HepG2 (cell line): Measurements from ENCODE around the gene STRN3. TPM values are rescaled to one million over a fixed set of nuclear protein-coding genes. Genes with fewer than 3 reads are reported as not detected.

Experiments
- CEBPG ChIP-seq: IDR thresholded peaks from 2 replicates; pipeline ENCODE4 v1.6.1; 2016
- CREM ChIP-seq, 2 experiments: sonication (generic) in 1 of 2; formaldehyde crosslinking in 1 of 2; IDR thresholded peaks; 2 replicates each; pipeline versions ENCODE4 v1.4.0 to v1.6.1; 2016 to 2020; ENCODE audit warnings: antibody characterized with exemption in 1 of 2, mild to moderate bottlenecking in 1 of 2, missing genetic modification reagents in 1 of 2
- FOSL1 ChIP-seq: sonication (generic); formaldehyde crosslinking; IDR thresholded peaks from 2 replicates; pipeline ENCODE4 v1.9.0; 2021; ENCODE audit warnings: missing genetic modification reagents, borderline replicate concordance
- FOXK2 ChIP-seq: fragments of 450-650 bp; IDR thresholded peaks from 2 replicates; pipeline ENCODE4 v1.6.1; 2016
- KDM6A ChIP-seq: IDR thresholded peaks from 2 replicates; pipeline ENCODE4 v1.6.1; 2016; ENCODE audit warnings: low read depth
- RFXAP ChIP-seq: sonication (generic); formaldehyde crosslinking; IDR thresholded peaks from 2 replicates; pipeline ENCODE4 v1.4.0; 2020; ENCODE audit warnings: missing genetic modification reagents, borderline replicate concordance
- SMAD1 ChIP-seq: sonication (generic); formaldehyde crosslinking; IDR thresholded peaks from 2 replicates; pipeline ENCODE4 v1.4.0; 2020; ENCODE audit warnings: missing genetic modification reagents, low read depth, mild to moderate bottlenecking, borderline replicate concordance
- ZNF143 ChIP-seq: sonication (generic); formaldehyde crosslinking; IDR thresholded peaks from 2 replicates; pipeline ENCODE4 v1.4.0; 2020; ENCODE audit warnings: missing genetic modification reagents
- ZNF230 ChIP-seq: sonication (generic); formaldehyde crosslinking; IDR thresholded peaks from 2 replicates; pipeline ENCODE4 v1.4.0; 2020; ENCODE audit warnings: mild to moderate bottlenecking, missing genetic modification reagents
- ZNF430 ChIP-seq: sonication (generic); formaldehyde crosslinking; IDR thresholded peaks from 2 replicates; pipeline ENCODE4 v1.9.0; 2021; ENCODE audit warnings: mild to moderate bottlenecking, missing genetic modification reagents
- ZNF432 ChIP-seq: sonication (generic); formaldehyde crosslinking; IDR thresholded peaks from 2 replicates; pipeline ENCODE4 v1.5.0; 2020; ENCODE audit warnings: missing genetic modification reagents, mild to moderate bottlenecking, borderline replicate concordance
- ZNF790 ChIP-seq: sonication (generic); formaldehyde crosslinking; IDR thresholded peaks from 2 replicates; pipeline ENCODE4 v1.8.0; 2022; ENCODE audit warnings: missing genetic modification reagents, mild to moderate bottlenecking, borderline replicate concordance
- ZSCAN12 ChIP-seq: sonication (generic); formaldehyde crosslinking; IDR thresholded peaks from 2 replicates; pipeline ENCODE4 v1.9.0; 2021; ENCODE audit warnings: mild to moderate bottlenecking, missing genetic modification reagents
- polyA plus RNA-seq, 8 experiments: library from polyadenylated mRNA; depleted of rRNA in 3 of 8; stranded (reverse) in 7 of 8; unstranded in 1 of 8; fragments of >200 nt; fragmentation: Illumina TruSeq in 4 of 8; extraction: Trizol in 4 of 8; gene quantifications; 2 replicates each; pipeline versions ENCODE4 v1.2.1 to v1.2.3, GENCODE V29; 2011 to 2016; ENCODE audit warnings: low read depth in 4 of 8, missing spikeins in 1 of 8, mixed read lengths in 1 of 8; ENCODE audit not compliant: insufficient read depth in 1 of 8
- total RNA-seq, 5 experiments: library from RNA; depleted of rRNA; stranded (reverse); fragments of >200 nt; fragmentation: Illumina TruSeq; extraction: Trizol; gene quantifications; 2 replicates each; pipeline ENCODE4 v1.2.3, GENCODE V29; 2016; ENCODE audit warnings: low read depth in 1 of 5
- TF ChIP-seq, protein P1 (sequence below): sonication (generic); formaldehyde crosslinking; IDR thresholded peaks from 2 replicates; pipeline ENCODE4 v1.5.0; 2020; ENCODE audit warnings: missing genetic modification reagents
- TF ChIP-seq, protein P2 (sequence below): sonication (generic); formaldehyde crosslinking; IDR thresholded peaks from 2 replicates; pipeline ENCODE4 v1.8.0; 2022; ENCODE audit warnings: mild to moderate bottlenecking, missing genetic modification reagents, borderline replicate concordance
- TF ChIP-seq, protein P3 (sequence below): sonication (generic); formaldehyde crosslinking; IDR thresholded peaks from 2 replicates; pipeline ENCODE4 v1.8.1; 2022; ENCODE audit warnings: mild to moderate bottlenecking, missing genetic modification reagents
- TF ChIP-seq, protein P4 (sequence below): sonication (generic); formaldehyde crosslinking; IDR thresholded peaks from 2 replicates; pipeline ENCODE4 v1.9.0; 2021; ENCODE audit warnings: missing genetic modification reagents, borderline replicate concordance
- TF ChIP-seq, protein P5 (sequence below): sonication (generic); formaldehyde crosslinking; IDR thresholded peaks from 2 replicates; pipeline ENCODE4 v1.5.1; 2020; ENCODE audit warnings: missing genetic modification reagents, mild to moderate bottlenecking, borderline replicate concordance
- TF ChIP-seq, protein P6 (sequence below): IDR thresholded peaks from 2 replicates; pipeline ENCODE4 v1.6.1; 2016; ENCODE audit warnings: missing genetic modification reagents, missing compliant biosample characterization

STRN3 gene
- total and polyA plus RNA-seq, 2 of the 13 experiments (the other 11 are each of a cell fraction or from before 2014, with no cell fraction given) = 49.4 to 123 TPM

DNA sequence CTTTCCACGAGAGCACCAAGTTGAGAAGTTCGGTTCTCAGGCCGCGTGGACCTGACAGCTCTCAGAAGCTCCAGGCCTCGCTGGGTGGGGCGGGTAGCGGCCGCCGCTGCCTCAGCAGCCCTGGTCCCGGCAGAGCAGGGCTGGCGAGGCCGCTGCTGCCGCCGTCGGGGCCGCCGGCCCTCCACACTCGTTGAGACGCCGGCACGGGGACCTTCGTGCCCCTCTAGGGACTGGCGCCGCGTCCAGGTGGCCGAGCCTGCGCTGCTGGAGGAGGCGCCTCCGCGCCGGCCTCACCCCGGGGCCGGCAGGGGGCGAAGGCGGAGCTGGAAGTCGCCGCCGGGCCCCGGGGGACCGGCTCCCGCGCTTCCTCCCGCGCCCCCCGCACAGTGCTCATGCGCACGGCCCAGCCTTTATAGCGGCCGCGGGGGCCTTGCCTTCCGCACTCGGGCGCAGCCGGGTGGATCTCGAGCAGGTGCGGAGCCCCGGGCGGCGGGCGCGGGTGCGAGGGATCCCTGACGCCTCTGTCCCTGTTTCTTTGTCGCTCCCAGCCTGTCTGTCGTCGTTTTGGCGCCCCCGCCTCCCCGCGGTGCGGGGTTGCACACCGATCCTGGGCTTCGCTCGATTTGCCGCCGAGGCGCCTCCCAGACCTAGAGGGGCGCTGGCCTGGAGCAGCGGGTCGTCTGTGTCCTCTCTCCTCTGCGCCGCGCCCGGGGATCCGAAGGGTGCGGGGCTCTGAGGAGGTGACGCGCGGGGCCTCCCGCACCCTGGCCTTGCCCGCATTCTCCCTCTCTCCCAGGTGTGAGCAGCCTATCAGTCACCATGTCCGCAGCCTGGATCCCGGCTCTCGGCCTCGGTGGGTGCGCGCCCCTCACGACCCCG is 151.8 kb downstream of the STRN3 start, which contains the start of gene COCH (continued):
- TF ChIP-seq, protein P1, sequence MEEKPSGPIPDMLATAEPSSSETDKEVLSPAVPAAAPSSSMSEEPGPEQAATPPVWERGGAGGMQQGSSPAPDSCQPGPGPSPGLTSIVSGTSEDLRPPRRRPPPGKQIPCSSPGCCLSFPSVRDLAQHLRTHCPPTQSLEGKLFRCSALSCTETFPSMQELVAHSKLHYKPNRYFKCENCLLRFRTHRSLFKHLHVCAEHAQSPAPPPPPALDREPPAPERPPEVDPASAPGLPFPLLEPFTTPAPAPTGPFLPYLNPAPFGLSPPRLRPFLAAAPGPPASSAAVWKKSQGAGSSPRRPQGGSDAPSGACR (CRISPR knock-in tag) = peak; percentile 54; the same call in 1 of the 2 replicates
- TF ChIP-seq FOXK2 (no peak), ZNF430 (peak; percentile 93), FOSL1 (CRISPR knock-in tag) (peak; percentile 62; the same call in 1 of the 2 replicates), CREM (IDR thresholded peaks at IDR 0.05) (no peak), CREM (CRISPR knock-in tag; IDR thresholded peaks at IDR 0.05) (no peak), KDM6A (CRISPR knock-in tag) (no peak), CEBPG (no peak), ZNF790 (CRISPR knock-in tag) (peak; percentile 97), SMAD1 (CRISPR knock-in tag) (peak; percentile 93), ZNF432 (CRISPR knock-in tag) (peak; percentile 85; the same call in 1 of the 2 replicates), RFXAP (peak; percentile 77), ZNF143 (0 out of 2 replicates have a peak, but pooled peaks have one; percentile 43), ZNF230 (CRISPR knock-in tag) (no peak), ZSCAN12 (peak; percentile 90; the same call in 1 of the 2 replicates)
- TF ChIP-seq, protein P2, sequence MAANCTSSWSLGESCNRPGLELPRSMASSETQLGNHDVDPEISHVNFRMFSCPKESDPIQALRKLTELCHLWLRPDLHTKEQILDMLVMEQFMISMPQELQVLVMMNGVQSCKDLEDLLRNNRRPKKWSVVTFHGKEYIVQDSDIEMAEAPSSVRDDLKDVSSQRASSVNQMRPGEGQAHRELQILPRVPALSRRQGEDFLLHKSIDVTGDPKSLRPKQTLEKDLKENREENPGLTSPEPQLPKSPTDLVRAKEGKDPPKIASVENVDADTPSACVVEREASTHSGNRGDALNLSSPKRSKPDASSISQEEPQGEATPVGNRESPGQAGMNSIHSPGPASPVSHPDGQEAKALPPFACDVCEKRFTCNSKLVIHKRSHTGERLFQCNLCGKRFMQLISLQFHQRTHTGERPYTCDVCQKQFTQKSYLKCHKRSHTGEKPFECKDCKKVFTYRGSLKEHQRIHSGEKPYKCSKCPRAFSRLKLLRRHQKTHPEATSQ = peak; percentile 91
- TF ChIP-seq, protein P3, sequence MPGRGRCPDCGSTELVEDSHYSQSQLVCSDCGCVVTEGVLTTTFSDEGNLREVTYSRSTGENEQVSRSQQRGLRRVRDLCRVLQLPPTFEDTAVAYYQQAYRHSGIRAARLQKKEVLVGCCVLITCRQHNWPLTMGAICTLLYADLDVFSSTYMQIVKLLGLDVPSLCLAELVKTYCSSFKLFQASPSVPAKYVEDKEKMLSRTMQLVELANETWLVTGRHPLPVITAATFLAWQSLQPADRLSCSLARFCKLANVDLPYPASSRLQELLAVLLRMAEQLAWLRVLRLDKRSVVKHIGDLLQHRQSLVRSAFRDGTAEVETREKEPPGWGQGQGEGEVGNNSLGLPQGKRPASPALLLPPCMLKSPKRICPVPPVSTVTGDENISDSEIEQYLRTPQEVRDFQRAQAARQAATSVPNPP (CRISPR knock-in tag) = peak; percentile 99
- TF ChIP-seq, protein P4, sequence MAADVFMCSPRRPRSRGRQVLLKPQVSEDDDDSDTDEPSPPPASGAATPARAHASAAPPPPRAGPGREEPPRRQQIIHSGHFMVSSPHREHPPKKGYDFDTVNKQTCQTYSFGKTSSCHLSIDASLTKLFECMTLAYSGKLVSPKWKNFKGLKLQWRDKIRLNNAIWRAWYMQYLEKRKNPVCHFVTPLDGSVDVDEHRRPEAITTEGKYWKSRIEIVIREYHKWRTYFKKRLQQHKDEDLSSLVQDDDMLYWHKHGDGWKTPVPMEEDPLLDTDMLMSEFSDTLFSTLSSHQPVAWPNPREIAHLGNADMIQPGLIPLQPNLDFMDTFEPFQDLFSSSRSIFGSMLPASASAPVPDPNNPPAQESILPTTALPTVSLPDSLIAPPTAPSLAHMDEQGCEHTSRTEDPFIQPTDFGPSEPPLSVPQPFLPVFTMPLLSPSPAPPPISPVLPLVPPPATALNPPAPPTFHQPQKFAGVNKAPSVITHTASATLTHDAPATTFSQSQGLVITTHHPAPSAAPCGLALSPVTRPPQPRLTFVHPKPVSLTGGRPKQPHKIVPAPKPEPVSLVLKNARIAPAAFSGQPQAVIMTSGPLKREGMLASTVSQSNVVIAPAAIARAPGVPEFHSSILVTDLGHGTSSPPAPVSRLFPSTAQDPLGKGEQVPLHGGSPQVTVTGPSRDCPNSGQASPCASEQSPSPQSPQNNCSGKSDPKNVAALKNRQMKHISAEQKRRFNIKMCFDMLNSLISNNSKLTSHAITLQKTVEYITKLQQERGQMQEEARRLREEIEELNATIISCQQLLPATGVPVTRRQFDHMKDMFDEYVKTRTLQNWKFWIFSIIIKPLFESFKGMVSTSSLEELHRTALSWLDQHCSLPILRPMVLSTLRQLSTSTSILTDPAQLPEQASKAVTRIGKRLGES = no peak
- TF ChIP-seq, protein P5, sequence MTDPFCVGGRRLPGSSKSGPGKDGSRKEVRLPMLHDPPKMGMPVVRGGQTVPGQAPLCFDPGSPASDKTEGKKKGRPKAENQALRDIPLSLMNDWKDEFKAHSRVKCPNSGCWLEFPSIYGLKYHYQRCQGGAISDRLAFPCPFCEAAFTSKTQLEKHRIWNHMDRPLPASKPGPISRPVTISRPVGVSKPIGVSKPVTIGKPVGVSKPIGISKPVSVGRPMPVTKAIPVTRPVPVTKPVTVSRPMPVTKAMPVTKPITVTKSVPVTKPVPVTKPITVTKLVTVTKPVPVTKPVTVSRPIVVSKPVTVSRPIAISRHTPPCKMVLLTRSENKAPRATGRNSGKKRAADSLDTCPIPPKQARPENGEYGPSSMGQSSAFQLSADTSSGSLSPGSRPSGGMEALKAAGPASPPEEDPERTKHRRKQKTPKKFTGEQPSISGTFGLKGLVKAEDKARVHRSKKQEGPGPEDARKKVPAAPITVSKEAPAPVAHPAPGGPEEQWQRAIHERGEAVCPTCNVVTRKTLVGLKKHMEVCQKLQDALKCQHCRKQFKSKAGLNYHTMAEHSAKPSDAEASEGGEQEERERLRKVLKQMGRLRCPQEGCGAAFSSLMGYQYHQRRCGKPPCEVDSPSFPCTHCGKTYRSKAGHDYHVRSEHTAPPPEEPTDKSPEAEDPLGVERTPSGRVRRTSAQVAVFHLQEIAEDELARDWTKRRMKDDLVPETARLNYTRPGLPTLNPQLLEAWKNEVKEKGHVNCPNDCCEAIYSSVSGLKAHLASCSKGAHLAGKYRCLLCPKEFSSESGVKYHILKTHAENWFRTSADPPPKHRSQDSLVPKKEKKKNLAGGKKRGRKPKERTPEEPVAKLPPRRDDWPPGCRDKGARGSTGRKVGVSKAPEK (CRISPR knock-in tag) = peak; percentile 89; the same call in 1 of the 2 replicates
- TF ChIP-seq, protein P6, sequence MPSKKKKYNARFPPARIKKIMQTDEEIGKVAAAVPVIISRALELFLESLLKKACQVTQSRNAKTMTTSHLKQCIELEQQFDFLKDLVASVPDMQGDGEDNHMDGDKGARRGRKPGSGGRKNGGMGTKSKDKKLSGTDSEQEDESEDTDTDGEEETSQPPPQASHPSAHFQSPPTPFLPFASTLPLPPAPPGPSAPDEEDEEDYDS (CRISPR knock-in tag) = peak; percentile 93
